ENCODE data around the gene GPR155.

GPR155 gene

DNA sequence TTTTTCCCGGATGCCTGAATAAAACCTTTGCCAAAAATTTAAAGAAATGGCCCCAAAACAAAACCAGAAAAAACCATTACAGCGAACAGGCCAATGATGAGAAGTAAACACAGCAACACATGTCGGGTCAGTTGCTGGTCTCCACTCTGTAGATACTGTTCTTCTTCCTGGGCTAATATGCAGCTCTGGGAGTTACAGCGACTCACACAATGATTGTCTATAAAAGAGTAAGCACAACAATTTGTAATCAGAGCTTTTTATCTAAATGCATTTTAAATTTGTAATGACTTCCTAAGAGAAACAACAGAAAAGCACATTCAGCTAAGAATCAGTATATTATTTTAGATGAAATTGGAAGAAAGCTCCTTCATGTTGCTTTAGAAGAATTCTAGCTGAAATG, 40.3 kb downstream of the GPR155 start:
- H3K4me2 ChIP-seq (ENCODE audit: low read depth, low read length, poor library complexity, severe bottlenecking), result no peak overlapping the region
- no peaks in the 10 kb centered on the region for H3K9me3 ChIP-seq (ENCODE audit: insufficient read depth, low read depth, low read length)
- H3K36me3 ChIP-seq (ENCODE audit: insufficient read depth, low read length), result no peaks in the 10 kb centered on the region
- no peaks in the 10 kb centered on the region for H3K79me2 ChIP-seq (ENCODE audit: insufficient read depth, low read length)
- no peak overlapping the region for H3K9ac ChIP-seq (ENCODE audit: low read depth, low read length, poor library complexity, severe bottlenecking)
- TF ChIP-seq CTCF (conservative IDR thresholded peaks at IDR 0.05; ENCODE audit: low read length) (no peak), EZH2phosphoT487 (IDR thresholded peaks at IDR 0.05; ENCODE audit: borderline replicate concordance) (no peak)
- no peaks in the 10 kb centered on the region for H3F3A ChIP-seq (ENCODE audit: low read depth)
- no peak overlapping the region for H3K4me3 ChIP-seq (ENCODE audit: low read length, poor library complexity, severe bottlenecking)
- H3K27me3 ChIP-seq (ENCODE audit: insufficient read depth, low read length, poor library complexity, severe bottlenecking), result no peaks in the 10 kb centered on the region
- no peak overlapping the region for H2AFZ ChIP-seq (ENCODE audit: low read length)
- no peaks in the 10 kb centered on the region for H3K4me1 ChIP-seq (ENCODE audit: insufficient read depth, low read length, poor library complexity, severe bottlenecking)
- H3K9me2 ChIP-seq (replicated peaks; ENCODE audit: low read depth, low read length), result no peaks in the 10 kb centered on the region
- H4K20me1 ChIP-seq (ENCODE audit: insufficient read depth, low read length, poor library complexity, severe bottlenecking), result no peaks in the 10 kb centered on the region

DNA sequence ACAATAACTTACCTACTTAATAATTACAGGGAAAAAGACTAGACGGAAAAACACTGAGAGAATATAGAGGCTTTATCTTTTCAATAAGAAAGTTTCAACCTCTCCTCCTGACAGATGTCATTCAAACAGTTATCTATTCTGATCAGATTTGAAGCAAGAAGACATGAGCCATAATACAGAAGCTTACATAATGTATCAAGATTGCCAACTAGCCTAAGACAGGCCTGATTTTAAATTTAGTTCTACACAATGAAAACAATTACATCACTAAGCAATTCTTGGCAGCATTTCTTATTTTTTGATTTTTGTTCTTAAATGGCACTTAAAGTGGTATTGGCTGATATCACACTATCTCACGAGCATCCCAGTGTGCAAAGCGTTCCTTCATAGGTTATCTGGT, 41.6 kb downstream of the GPR155 start:
- H4K20me1 ChIP-seq (ENCODE audit: insufficient read depth, low read length, poor library complexity, severe bottlenecking), result no peaks in the 10 kb centered on the region
- TF ChIP-seq CTCF (conservative IDR thresholded peaks at IDR 0.05; ENCODE audit: low read length) (no peak), EZH2phosphoT487 (IDR thresholded peaks at IDR 0.05; ENCODE audit: borderline replicate concordance) (no peak)
- no peak overlapping the region for H3K4me3 ChIP-seq (ENCODE audit: low read length, poor library complexity, severe bottlenecking)
- no peaks in the 10 kb centered on the region for H3K79me2 ChIP-seq (ENCODE audit: insufficient read depth, low read length)
- H3K4me1 ChIP-seq (ENCODE audit: insufficient read depth, low read length, poor library complexity, severe bottlenecking), result no peaks in the 10 kb centered on the region
- no peaks in the 10 kb centered on the region for H3F3A ChIP-seq (ENCODE audit: low read depth)
- H3K9me2 ChIP-seq (replicated peaks; ENCODE audit: low read depth, low read length), result no peaks in the 10 kb centered on the region
- no peaks in the 10 kb centered on the region for H3K36me3 ChIP-seq (ENCODE audit: insufficient read depth, low read length)
- H3K27me3 ChIP-seq (ENCODE audit: insufficient read depth, low read length, poor library complexity, severe bottlenecking), result no peaks in the 10 kb centered on the region
- no peak overlapping the region for H3K9ac ChIP-seq (ENCODE audit: low read depth, low read length, poor library complexity, severe bottlenecking)
- no peaks in the 10 kb centered on the region for H3K9me3 ChIP-seq (ENCODE audit: insufficient read depth, low read depth, low read length)
- H3K4me2 ChIP-seq (ENCODE audit: low read depth, low read length, poor library complexity, severe bottlenecking), result no peak overlapping the region
- no peak overlapping the region for H2AFZ ChIP-seq (ENCODE audit: low read length)

GRCh38 chr2:174444761-174445160, 42.1 kb downstream of the GPR155 start:
- no peaks in the 10 kb centered on the region for H3K9me3 ChIP-seq (ENCODE audit: insufficient read depth, low read depth, low read length)
- H4K20me1 ChIP-seq (ENCODE audit: insufficient read depth, low read length, poor library complexity, severe bottlenecking), result no peaks in the 10 kb centered on the region
- no peaks in the 10 kb centered on the region for H3F3A ChIP-seq (ENCODE audit: low read depth)
- no peak overlapping the region for H3K9ac ChIP-seq (ENCODE audit: low read depth, low read length, poor library complexity, severe bottlenecking)
- H3K4me1 ChIP-seq (ENCODE audit: insufficient read depth, low read length, poor library complexity, severe bottlenecking), result no peaks in the 10 kb centered on the region
- no peaks in the 10 kb centered on the region for H3K79me2 ChIP-seq (ENCODE audit: insufficient read depth, low read length)
- no peaks in the 10 kb centered on the region for H3K36me3 ChIP-seq (ENCODE audit: insufficient read depth, low read length)
- no peaks in the 10 kb centered on the region for H3K27me3 ChIP-seq (ENCODE audit: insufficient read depth, low read length, poor library complexity, severe bottlenecking)
- TF ChIP-seq CTCF (conservative IDR thresholded peaks at IDR 0.05; ENCODE audit: low read length) (no peak), EZH2phosphoT487 (IDR thresholded peaks at IDR 0.05; ENCODE audit: borderline replicate concordance) (no peak)
- H3K9me2 ChIP-seq (replicated peaks; ENCODE audit: low read depth, low read length), result no peaks in the 10 kb centered on the region
- H3K4me2 ChIP-seq (ENCODE audit: low read depth, low read length, poor library complexity, severe bottlenecking), result no peak overlapping the region
- no peak overlapping the region for H2AFZ ChIP-seq (ENCODE audit: low read length)
- no peak overlapping the region for H3K4me3 ChIP-seq (ENCODE audit: low read length, poor library complexity, severe bottlenecking)

Data from Loucy (cell line).